ENCODE data around the gene GPR50. TPM values are rescaled to one million over a fixed set of nuclear protein-coding genes. Genes with fewer than 3 reads are reported as not detected.

The GPR50 gene
- polyA plus RNA-seq, 1 of the 3 experiments (the other 2 are of a cell fraction): not detected

DNA sequence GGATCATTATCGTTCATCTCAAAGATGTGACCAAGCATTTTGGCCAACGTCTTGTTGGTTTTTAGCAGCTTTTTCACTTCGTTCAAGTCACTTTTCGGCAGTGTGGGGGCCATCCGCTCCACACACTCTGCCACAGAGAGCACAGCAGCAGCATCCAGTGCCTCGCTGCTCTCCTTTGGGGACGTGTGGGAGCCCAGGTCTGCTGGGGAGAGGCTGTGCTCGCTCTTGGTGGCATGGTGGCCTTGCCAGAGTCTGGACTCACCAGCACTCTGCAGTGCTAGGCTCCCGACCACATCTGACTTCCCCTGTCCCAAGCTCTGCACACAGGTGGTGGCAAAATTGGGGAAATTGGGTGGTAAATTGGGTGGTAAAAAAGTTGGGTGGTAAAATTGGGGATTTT, 50.6 kb downstream of the GPR50 start:
- DNase-seq: no peak
- ChIA-PET CTCF (no interaction called here), POLR2A (no interaction called here)
- Histone ChIP-seq H3K27ac (ENCODE audit: low read depth in 2 of 2, low read length in 1 of 2) (no peak overlapping the region), H2AFZ (ENCODE audit: low read depth) (no peak overlapping the region), H3F3A (replicated peaks; ENCODE audit: insufficient read depth) (no peaks in the 10 kb centered on the region), H3K36me3 (replicated peaks in 1 of 2; ENCODE audit: control insufficient read depth in 1 of 2, insufficient read depth in 2 of 2, low read length in 1 of 2) (no peaks in the 10 kb centered on the region), H3K9me3 (no peaks in the 10 kb centered on the region), H3K4me1 (ENCODE audit: control insufficient read depth in 1 of 2, insufficient read depth in 2 of 2, low read depth in 1 of 2, low read length in 1 of 2) (no peaks in the 10 kb centered on the region), H3K27me3 (ENCODE audit: insufficient read depth) (peaks cover 15% of the 10 kb centered on the region; the same call in 1 of the 2 replicates), H3K9me2 (no peaks in the 10 kb centered on the region), H3K9ac (no peak overlapping the region), H3K79me2 (ENCODE audit: insufficient read depth) (no peaks in the 10 kb centered on the region), H4K20me1 (ENCODE audit: insufficient read depth) (no peaks in the 10 kb centered on the region), H3K4me2 (no peak overlapping the region), H3K4me3 (ENCODE audit: low read depth in 2 of 2, low read length in 1 of 2) (no peak overlapping the region)
- WGBS (ENCODE audit: low lambda C conversion rate): 3% methylated on average over 9 of the region's 9 CpGs
- TF ChIP-seq CHD2 (IDR thresholded peaks at IDR 0.05; ENCODE audit: low read length, partially characterized antibody): no peak
- TF ChIP-seq RFX5 (IDR thresholded peaks at IDR 0.05; ENCODE audit: low read length): no peak
- TF ChIP-seq, protein P1, sequence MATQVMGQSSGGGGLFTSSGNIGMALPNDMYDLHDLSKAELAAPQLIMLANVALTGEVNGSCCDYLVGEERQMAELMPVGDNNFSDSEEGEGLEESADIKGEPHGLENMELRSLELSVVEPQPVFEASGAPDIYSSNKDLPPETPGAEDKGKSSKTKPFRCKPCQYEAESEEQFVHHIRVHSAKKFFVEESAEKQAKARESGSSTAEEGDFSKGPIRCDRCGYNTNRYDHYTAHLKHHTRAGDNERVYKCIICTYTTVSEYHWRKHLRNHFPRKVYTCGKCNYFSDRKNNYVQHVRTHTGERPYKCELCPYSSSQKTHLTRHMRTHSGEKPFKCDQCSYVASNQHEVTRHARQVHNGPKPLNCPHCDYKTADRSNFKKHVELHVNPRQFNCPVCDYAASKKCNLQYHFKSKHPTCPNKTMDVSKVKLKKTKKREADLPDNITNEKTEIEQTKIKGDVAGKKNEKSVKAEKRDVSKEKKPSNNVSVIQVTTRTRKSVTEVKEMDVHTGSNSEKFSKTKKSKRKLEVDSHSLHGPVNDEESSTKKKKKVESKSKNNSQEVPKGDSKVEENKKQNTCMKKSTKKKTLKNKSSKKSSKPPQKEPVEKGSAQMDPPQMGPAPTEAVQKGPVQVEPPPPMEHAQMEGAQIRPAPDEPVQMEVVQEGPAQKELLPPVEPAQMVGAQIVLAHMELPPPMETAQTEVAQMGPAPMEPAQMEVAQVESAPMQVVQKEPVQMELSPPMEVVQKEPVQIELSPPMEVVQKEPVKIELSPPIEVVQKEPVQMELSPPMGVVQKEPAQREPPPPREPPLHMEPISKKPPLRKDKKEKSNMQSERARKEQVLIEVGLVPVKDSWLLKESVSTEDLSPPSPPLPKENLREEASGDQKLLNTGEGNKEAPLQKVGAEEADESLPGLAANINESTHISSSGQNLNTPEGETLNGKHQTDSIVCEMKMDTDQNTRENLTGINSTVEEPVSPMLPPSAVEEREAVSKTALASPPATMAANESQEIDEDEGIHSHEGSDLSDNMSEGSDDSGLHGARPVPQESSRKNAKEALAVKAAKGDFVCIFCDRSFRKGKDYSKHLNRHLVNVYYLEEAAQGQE (IDR thresholded peaks at IDR 0.05; ENCODE audit: low read depth, low read length): no peak
- no peak for TF ChIP-seq GATA2 (CRISPR knock-in tag; IDR thresholded peaks at IDR 0.05)
- no peak for TF ChIP-seq YY1 (IDR thresholded peaks at IDR 0.05; ENCODE audit: low read depth)
- TF ChIP-seq SIN3A (IDR thresholded peaks at IDR 0.05; ENCODE audit: borderline replicate concordance, low read depth, low read length): no peak
- no peak for TF ChIP-seq NFIC (IDR thresholded peaks at IDR 0.05; ENCODE audit: borderline replicate concordance)
- TF ChIP-seq RXRA (IDR thresholded peaks at IDR 0.05; ENCODE audit: borderline replicate concordance, low read depth): no peak
- TF ChIP-seq FOXJ3 (CRISPR knock-in tag; IDR thresholded peaks at IDR 0.05): no peak
- TF ChIP-seq GABPA (IDR thresholded peaks at IDR 0.05; ENCODE audit: low read depth): no peak
- TF ChIP-seq RAD21 (IDR thresholded peaks at IDR 0.05; ENCODE audit: low read length): no peak
- no peak for TF ChIP-seq RCOR1 (IDR thresholded peaks at IDR 0.05; ENCODE audit: low read length)
- TF ChIP-seq, protein P2, sequence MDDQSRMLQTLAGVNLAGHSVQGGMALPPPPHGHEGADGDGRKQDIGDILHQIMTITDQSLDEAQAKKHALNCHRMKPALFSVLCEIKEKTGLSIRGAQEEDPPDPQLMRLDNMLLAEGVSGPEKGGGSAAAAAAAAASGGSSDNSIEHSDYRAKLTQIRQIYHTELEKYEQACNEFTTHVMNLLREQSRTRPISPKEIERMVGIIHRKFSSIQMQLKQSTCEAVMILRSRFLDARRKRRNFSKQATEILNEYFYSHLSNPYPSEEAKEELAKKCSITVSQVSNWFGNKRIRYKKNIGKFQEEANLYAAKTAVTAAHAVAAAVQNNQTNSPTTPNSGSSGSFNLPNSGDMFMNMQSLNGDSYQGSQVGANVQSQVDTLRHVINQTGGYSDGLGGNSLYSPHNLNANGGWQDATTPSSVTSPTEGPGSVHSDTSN (IDR thresholded peaks at IDR 0.05): no peak
- no peak for TF ChIP-seq SMC3 (IDR thresholded peaks at IDR 0.05; ENCODE audit: low read depth, low read length)
- TF ChIP-seq FOXM1 (IDR thresholded peaks at IDR 0.05; ENCODE audit: low read depth): no peak
- TF ChIP-seq, protein P3, sequence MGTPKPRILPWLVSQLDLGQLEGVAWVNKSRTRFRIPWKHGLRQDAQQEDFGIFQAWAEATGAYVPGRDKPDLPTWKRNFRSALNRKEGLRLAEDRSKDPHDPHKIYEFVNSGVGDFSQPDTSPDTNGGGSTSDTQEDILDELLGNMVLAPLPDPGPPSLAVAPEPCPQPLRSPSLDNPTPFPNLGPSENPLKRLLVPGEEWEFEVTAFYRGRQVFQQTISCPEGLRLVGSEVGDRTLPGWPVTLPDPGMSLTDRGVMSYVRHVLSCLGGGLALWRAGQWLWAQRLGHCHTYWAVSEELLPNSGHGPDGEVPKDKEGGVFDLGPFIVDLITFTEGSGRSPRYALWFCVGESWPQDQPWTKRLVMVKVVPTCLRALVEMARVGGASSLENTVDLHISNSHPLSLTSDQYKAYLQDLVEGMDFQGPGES (IDR thresholded peaks at IDR 0.05; ENCODE audit: low read depth, low read length): no peak
